A549 (cell line): ENCODE results near the gene ORC3.

ENCODE experiments used
- CBX2 ChIP-seq: fragments of 200-600 bp; sonication (generic); IDR thresholded peaks from 2 replicates; pipeline ENCODE4 v1.6.1; 2016; ENCODE audit warnings: low read depth, mild to moderate bottlenecking, borderline replicate concordance
- EP300 ChIP-seq, 2 experiments: fragments of >200 bp; sonication (Bioruptor Twin); formaldehyde crosslinking; IDR thresholded peaks; 2 replicates in 1 of 2; 3 replicates in 1 of 2; pipeline ENCODE4 v1.6.1; 2016 to 2017
- FOXS1 ChIP-seq: fragments of 250-450 bp; sonication (Bioruptor Pico); IDR thresholded peaks from 2 replicates; pipeline ENCODE4 v1.5.0; 2020; ENCODE audit warnings: mild to moderate bottlenecking, moderate library complexity
- JUN ChIP-seq, 2 experiments: fragments of >200 bp; sonication (Bioruptor Twin); formaldehyde crosslinking; IDR thresholded peaks; 2 replicates in 1 of 2; 3 replicates in 1 of 2; pipeline ENCODE4 v1.6.1; 2016 to 2017
- JUNB ChIP-seq: fragments of >200 bp; sonication (Bioruptor Twin); formaldehyde crosslinking; IDR thresholded peaks from 2 replicates; pipeline ENCODE4 v1.6.1; 2016
- MAZ ChIP-seq: fragments of 150-350 bp; IDR thresholded peaks from 2 replicates; pipeline ENCODE4 v1.6.1; 2014; ENCODE audit warnings: antibody characterized with exemption, low read depth, low read length, borderline replicate concordance
- POLR2A ChIP-seq: IDR thresholded peaks from 2 replicates; pipeline ENCODE4 v1.6.1; 2012; ENCODE audit warnings: mild to moderate bottlenecking, low read length
- SMC3 ChIP-seq: fragments of >200 bp; sonication (Bioruptor Twin); formaldehyde crosslinking; IDR thresholded peaks from 3 replicates; pipeline ENCODE4 v1.6.1; 2018; ENCODE audit warnings: inconsistent platforms
- ZFP36 ChIP-seq: fragments of 450-650 bp; IDR thresholded peaks from 2 replicates; pipeline ENCODE4 v1.6.1; 2014; ENCODE audit warnings: borderline replicate concordance; ENCODE audit not compliant: partially characterized antibody
- TF ChIP-seq, protein P1 (sequence below): fragments of >200 bp; sonication (Bioruptor Twin); formaldehyde crosslinking; IDR thresholded peaks from 3 replicates; pipeline ENCODE4 v1.5.1; 2016
- TF ChIP-seq, protein P2 (sequence below): IDR thresholded peaks from 2 replicates; pipeline ENCODE4 v1.6.1; 2012
- TF ChIP-seq, protein P3 (sequence below): IDR thresholded peaks from 2 replicates; pipeline ENCODE4 v1.6.1; 2012

DNA sequence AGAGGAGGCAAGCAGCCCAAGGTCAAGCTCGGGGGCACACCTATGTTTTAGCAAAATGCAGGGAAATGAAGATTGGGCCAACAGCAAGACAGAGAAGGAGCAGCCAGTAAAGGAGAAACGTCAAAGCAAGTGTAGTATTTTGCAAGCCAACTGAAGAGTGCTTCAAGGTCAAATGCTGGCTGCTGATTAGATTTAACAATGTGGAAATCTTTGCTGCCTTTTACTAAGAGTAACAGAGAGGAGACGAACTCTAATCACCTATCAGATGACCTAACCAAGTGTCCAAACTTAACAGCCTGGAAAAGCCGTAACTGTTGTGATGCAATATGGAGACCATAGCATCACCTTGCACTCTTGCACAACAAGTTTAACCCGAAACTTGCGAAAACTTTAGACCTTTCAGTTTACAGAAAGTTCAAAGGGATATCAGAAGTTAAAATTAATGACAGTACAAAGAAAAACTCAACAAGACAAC is 81.7 kb downstream of the ORC3 start:
- TF ChIP-seq JUNB (no peak), EP300 (IDR thresholded peaks at IDR 0.05) (no peak), SMC3 (no peak), POLR2A (no peak), ZFP36 (no peak), FOXS1 (no peak), MAZ (no peak), CBX2 (no peak), JUN (IDR thresholded peaks at IDR 0.05) (no peak)
- TF ChIP-seq, protein P1, sequence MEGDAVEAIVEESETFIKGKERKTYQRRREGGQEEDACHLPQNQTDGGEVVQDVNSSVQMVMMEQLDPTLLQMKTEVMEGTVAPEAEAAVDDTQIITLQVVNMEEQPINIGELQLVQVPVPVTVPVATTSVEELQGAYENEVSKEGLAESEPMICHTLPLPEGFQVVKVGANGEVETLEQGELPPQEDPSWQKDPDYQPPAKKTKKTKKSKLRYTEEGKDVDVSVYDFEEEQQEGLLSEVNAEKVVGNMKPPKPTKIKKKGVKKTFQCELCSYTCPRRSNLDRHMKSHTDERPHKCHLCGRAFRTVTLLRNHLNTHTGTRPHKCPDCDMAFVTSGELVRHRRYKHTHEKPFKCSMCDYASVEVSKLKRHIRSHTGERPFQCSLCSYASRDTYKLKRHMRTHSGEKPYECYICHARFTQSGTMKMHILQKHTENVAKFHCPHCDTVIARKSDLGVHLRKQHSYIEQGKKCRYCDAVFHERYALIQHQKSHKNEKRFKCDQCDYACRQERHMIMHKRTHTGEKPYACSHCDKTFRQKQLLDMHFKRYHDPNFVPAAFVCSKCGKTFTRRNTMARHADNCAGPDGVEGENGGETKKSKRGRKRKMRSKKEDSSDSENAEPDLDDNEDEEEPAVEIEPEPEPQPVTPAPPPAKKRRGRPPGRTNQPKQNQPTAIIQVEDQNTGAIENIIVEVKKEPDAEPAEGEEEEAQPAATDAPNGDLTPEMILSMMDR: no peak
- TF ChIP-seq, protein P2, sequence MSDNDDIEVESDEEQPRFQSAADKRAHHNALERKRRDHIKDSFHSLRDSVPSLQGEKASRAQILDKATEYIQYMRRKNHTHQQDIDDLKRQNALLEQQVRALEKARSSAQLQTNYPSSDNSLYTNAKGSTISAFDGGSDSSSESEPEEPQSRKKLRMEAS: no peak
- TF ChIP-seq, protein P3, sequence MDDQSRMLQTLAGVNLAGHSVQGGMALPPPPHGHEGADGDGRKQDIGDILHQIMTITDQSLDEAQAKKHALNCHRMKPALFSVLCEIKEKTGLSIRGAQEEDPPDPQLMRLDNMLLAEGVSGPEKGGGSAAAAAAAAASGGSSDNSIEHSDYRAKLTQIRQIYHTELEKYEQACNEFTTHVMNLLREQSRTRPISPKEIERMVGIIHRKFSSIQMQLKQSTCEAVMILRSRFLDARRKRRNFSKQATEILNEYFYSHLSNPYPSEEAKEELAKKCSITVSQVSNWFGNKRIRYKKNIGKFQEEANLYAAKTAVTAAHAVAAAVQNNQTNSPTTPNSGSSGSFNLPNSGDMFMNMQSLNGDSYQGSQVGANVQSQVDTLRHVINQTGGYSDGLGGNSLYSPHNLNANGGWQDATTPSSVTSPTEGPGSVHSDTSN: no peak
